ENCODE measurements around the gene INTS3.

- TF ChIP-seq CTCF (IDR thresholded peaks at IDR 0.05; ENCODE audit: insufficient read depth, low read depth, low read length): peak; percentile 67
- no peak for TF ChIP-seq EZH2 (IDR thresholded peaks at IDR 0.05; ENCODE audit: insufficient read depth, low read length)
These were observed 69.2 kb downstream of the INTS3 start for GRCh38 chr1:153796786-153797659.
